ENCODE data around the gene LEMD1.

DNA sequence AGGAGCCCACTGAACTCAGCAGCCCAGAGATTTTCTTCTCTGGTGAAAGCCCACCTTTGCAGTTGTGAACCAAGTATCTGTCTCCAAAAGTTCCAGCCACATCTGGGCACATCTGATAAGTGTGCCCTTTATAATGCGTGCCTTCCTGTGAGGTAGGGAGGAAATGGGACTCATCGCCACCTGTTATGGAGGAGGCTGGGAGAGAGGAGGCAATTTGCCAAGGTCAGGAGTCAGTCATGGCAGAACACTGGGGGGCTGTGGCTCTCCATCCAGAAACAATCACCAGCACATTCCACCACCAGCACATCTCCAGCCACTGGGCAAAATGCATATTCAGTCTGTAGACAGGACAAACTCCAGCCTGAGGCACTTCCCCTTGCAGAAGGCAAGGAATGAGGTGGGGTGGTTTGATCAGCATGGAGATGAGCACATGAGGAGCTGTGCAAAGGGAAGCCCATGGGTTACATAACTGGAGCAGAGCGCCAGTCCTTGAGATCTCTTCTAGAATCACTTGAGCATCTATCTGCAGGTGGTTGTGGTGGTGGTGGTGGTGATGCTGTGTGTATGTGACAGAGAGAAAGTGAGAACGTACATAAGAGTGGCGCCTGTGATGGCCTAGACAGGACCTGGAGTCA lies 15.0 kb upstream of the LEMD1 start:
- no peak for TF ChIP-seq EZH2phosphoT487 (IDR thresholded peaks at IDR 0.05; ENCODE audit: insufficient read depth, low read depth)
- TF ChIP-seq EZH2 (IDR thresholded peaks at IDR 0.05; ENCODE audit: insufficient read depth, poor library complexity, severe bottlenecking), result no peak
